ENCODE results near the gene TCF4. TPM values are rescaled to one million over a fixed set of nuclear protein-coding genes. Genes with fewer than 3 reads are reported as not detected.
A peak's percentile ranks its signal among the peaks of the same experiment; 100 is the strongest.

TCF4 gene
- total RNA-seq, 1 experiment from 2014 or later: 104 TPM

- TF ChIP-seq E2F4 (CRISPR knock-in tag; IDR thresholded peaks at IDR 0.05; ENCODE audit: borderline replicate concordance, low read depth): no peak
- no peak for TF ChIP-seq ZBTB43 (CRISPR knock-in tag; IDR thresholded peaks at IDR 0.05)
- TF ChIP-seq ZNF416 (CRISPR knock-in tag; IDR thresholded peaks at IDR 0.05): no peak
- no peak for TF ChIP-seq ZNF138 (CRISPR knock-in tag; conservative IDR thresholded peaks at IDR 0.05)
Observed at GRCh38 chr18:55404136-55404830, 183.7 kb downstream of the TCF4 start (continued).

GRCh38 chr18:55403421-55403949 lies 184.5 kb downstream of the TCF4 start:
- TF ChIP-seq ZNF512 (CRISPR knock-in tag; IDR thresholded peaks at IDR 0.05; ENCODE audit: borderline replicate concordance) (no peak), ERG (CRISPR knock-in tag; IDR thresholded peaks at IDR 0.05) (no peak), ZNF263 (CRISPR knock-in tag; IDR thresholded peaks at IDR 0.05; ENCODE audit: low read depth) (no peak), SP1 (CRISPR knock-in tag; conservative IDR thresholded peaks at IDR 0.05) (no peak), FOXK1 (CRISPR knock-in tag; IDR thresholded peaks at IDR 0.05) (no peak), JAZF1 (CRISPR knock-in tag; IDR thresholded peaks at IDR 0.05) (no peak), MLX (CRISPR knock-in tag; IDR thresholded peaks at IDR 0.05) (no peak), CDX4 (CRISPR knock-in tag; IDR thresholded peaks at IDR 0.05; ENCODE audit: borderline replicate concordance) (no peak), CTCF (IDR thresholded peaks at IDR 0.05) (no peak), NFE2L1 (CRISPR knock-in tag; IDR thresholded peaks at IDR 0.05) (no peak), JUN (CRISPR knock-in tag; IDR thresholded peaks at IDR 0.05) (no peak), E2F5 (CRISPR knock-in tag; IDR thresholded peaks at IDR 0.05) (no peak), HMGXB4 (CRISPR knock-in tag; IDR thresholded peaks at IDR 0.05) (no peak), MYBL2 (CRISPR knock-in tag; IDR thresholded peaks at IDR 0.05) (no peak), ZNF232 (CRISPR knock-in tag; IDR thresholded peaks at IDR 0.05) (no peak), ZNF219 (CRISPR knock-in tag; IDR thresholded peaks at IDR 0.05; ENCODE audit: borderline replicate concordance) (no peak), ATF1 (CRISPR knock-in tag; IDR thresholded peaks at IDR 0.05) (no peak), ATF2 (CRISPR knock-in tag; IDR thresholded peaks at IDR 0.05; ENCODE audit: borderline replicate concordance, low read depth) (no peak)
- H3K27me3 Mint-ChIP-seq (ENCODE audit: low read depth): no peaks in the 10 kb centered on the region
- ATAC-seq: no peak
- no peaks in the 10 kb centered on the region for H3K9me3 Mint-ChIP-seq
- POLR2A ChIA-PET: no interaction called here
- DNase-seq (ENCODE audit: low spot score): no peak
- CTCF ChIA-PET: interaction anchor here (2.3 kb wide), 1 partner anchor 19 kb away, joined by 13 read pairs; no protein-coding TSS in a partner anchor
- peak overlapping the region; percentile 93 for H3K27ac Mint-ChIP-seq
- peaks cover 79% of the 10 kb centered on the region for H3K4me1 Mint-ChIP-seq
- peak overlapping the region; percentile 22 for H3K4me3 Mint-ChIP-seq
- H3K36me3 Mint-ChIP-seq: no peaks in the 10 kb centered on the region

All from WTC11 (cell line).